ENCODE measurements around the gene MGA.

- TF ChIP-seq POLR2AphosphoS5 (IDR thresholded peaks at IDR 0.05; ENCODE audit: low read depth) (no peak), CTCF (conservative IDR thresholded peaks at IDR 0.05; ENCODE audit: low read depth in 2 of 2) (no peak), REST (IDR thresholded peaks at IDR 0.05; ENCODE audit: unreplicated experiment) (no peak), CREB1 (CRISPR knock-in tag; IDR thresholded peaks at IDR 0.05; ENCODE audit: low read depth) (no peak), EZH2phosphoT487 (IDR thresholded peaks at IDR 0.05; ENCODE audit: unreplicated experiment) (no peak), ZNF331 (CRISPR knock-in tag; IDR thresholded peaks at IDR 0.05; ENCODE audit: low read depth) (no peak), ETS1 (IDR thresholded peaks at IDR 0.05) (no peak), EZH2 (IDR thresholded peaks at IDR 0.05; ENCODE audit: low read depth, unreplicated experiment) (no peak), JUNB (IDR thresholded peaks at IDR 0.05; ENCODE audit: unreplicated experiment) (no peak), ZNF462 (CRISPR knock-in tag; IDR thresholded peaks at IDR 0.05) (no peak), ZNF114 (CRISPR knock-in tag; IDR thresholded peaks at IDR 0.05) (no peak)
Observed at GRCh38 chr15:41658689-41659088, 1.5 kb upstream of the MGA start.
